Body of pancreas (tissue), 4 donors: ENCODE measurements around the gene SPSB2.

Experiments
- POLR2A ChIP-seq, 3 donors: fragments of 450-650 bp; IDR thresholded peaks; one replicate each; pipeline ENCODE4 v1.6.1; 2016; ENCODE audit warnings: antibody characterized with exemption in 3 of 3, mild to moderate bottlenecking in 2 of 3
- TF ChIP-seq, protein P1 (sequence below), 7 experiments: fragments of 450-650 bp in 4 of 7; fragments of 200-600 bp in 3 of 7; sonication (generic) in 3 of 7; IDR thresholded peaks; one replicate each; pipeline ENCODE4 v1.5.1; 2016 to 2019; ENCODE audit warnings: antibody characterized with exemption in 7 of 7

DNA sequence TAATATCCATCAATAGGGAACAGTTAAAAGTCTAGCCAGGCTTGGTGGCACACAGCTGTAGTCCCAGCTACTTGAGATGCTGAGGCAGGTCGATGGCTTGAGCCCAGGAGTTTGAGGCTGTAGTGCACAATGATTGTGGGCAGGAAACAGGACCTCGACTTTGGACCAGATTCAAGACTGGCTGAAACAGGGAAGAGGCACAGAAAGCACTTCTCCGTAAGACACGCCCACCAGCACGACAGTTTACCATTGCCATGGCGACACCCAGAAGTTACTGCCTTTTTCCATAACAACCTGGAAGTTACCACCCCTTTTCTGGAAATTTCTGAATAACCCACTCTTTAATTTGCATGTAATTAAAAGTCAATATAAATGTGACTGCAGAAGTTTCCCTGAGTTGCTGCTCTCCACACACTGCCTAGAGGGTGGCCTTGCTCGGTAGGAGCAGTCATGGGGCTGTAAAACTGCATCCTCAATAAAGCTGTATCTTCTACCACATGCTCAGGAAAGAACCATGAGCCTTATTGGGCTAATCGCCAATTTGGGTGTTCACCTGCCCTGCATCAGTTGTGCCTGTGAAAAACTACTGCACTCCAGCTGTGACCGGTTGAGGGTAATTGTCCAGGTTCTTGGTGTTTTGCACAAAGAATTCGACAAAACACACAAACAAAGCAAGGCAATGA, 26.9 kb upstream of the SPSB2 start:
- peak in 2 of 3 donors; percentile 41 to 46 for TF ChIP-seq POLR2A (IDR thresholded peaks at IDR 0.05)
- TF ChIP-seq, protein P1, sequence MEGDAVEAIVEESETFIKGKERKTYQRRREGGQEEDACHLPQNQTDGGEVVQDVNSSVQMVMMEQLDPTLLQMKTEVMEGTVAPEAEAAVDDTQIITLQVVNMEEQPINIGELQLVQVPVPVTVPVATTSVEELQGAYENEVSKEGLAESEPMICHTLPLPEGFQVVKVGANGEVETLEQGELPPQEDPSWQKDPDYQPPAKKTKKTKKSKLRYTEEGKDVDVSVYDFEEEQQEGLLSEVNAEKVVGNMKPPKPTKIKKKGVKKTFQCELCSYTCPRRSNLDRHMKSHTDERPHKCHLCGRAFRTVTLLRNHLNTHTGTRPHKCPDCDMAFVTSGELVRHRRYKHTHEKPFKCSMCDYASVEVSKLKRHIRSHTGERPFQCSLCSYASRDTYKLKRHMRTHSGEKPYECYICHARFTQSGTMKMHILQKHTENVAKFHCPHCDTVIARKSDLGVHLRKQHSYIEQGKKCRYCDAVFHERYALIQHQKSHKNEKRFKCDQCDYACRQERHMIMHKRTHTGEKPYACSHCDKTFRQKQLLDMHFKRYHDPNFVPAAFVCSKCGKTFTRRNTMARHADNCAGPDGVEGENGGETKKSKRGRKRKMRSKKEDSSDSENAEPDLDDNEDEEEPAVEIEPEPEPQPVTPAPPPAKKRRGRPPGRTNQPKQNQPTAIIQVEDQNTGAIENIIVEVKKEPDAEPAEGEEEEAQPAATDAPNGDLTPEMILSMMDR (IDR thresholded peaks at IDR 0.05): no peak
